Calu3 (cell line): ENCODE measurements around the gene NIT2. TPM values are rescaled to one million over a fixed set of nuclear protein-coding genes. Genes with fewer than 3 reads are reported as not detected.

Experiments
- BruUV-seq: library from RNA; stranded (reverse); fragments of 400-500 nt; replicated peaks from 2 replicates; lab custom pipeline; 2021; lab: Mats Ljungman, UMichigan
- CTCF ChIA-PET: fragments of 300-600 bp; sonication (Branson Sonifier 250); formaldehyde crosslinking; loops from one replicate; lab custom pipeline; 2022; ENCODE audit warnings: antibody characterized with exemption; lab: Charles Lee
- DNase-seq: peaks from one replicate; pipeline ENCODE4 v3.0.0; 2022
- H3K27ac Mint-ChIP-seq: one replicate; pipeline ENCODE4 v1.8.0; 2022; ENCODE audit warnings: mixed read lengths; ENCODE audit not compliant: unreplicated experiment
- H3K27me3 Mint-ChIP-seq: one replicate; pipeline ENCODE4 v1.8.0; 2022; ENCODE audit warnings: mixed read lengths; ENCODE audit not compliant: unreplicated experiment
- H3K36me3 Mint-ChIP-seq: one replicate; pipeline ENCODE4 v1.8.0; 2022; ENCODE audit warnings: mild to moderate bottlenecking, moderate library complexity, mixed read lengths; ENCODE audit not compliant: insufficient read depth, unreplicated experiment
- H3K4me1 Mint-ChIP-seq: one replicate; pipeline ENCODE4 v1.8.0; 2022; ENCODE audit warnings: mild to moderate bottlenecking, low read depth, mixed read lengths; ENCODE audit not compliant: unreplicated experiment
- H3K4me3 Mint-ChIP-seq: one replicate; pipeline ENCODE4 v1.8.0; 2022; ENCODE audit warnings: mild to moderate bottlenecking, low read depth, moderate library complexity, mixed read lengths; ENCODE audit not compliant: unreplicated experiment
- H3K9me3 Mint-ChIP-seq: one replicate; pipeline ENCODE4 v1.8.0; 2022; ENCODE audit warnings: low read depth, mixed read lengths; ENCODE audit not compliant: unreplicated experiment
- CTCF ChIP-seq: fragments of 200-600 bp; IDR thresholded peaks from one replicate; pipeline ENCODE4 v1.8.0; 2022; ENCODE audit warnings: antibody characterized with exemption; ENCODE audit not compliant: unreplicated experiment
- intact Hi-C: fragments of 100-400 bp; cut with micrococcal nuclease; formaldehyde crosslinking; loops from one replicate; pipeline ENCODE4 v1.10.0; 2022; ENCODE audit not compliant: unreplicated experiment
- total RNA-seq: library from RNA; stranded (reverse); gene quantifications from 2 replicates; pipeline ENCODE4 v1.2.3, GENCODE V29; 2022

The NIT2 gene
- total RNA-seq, 1 experiment from 2014 or later = 57.4 TPM

GRCh38 chr3:100297784-100298183 lies 36.8 kb upstream of the NIT2 start:
- no TSS peak for BruUV-seq
- Mint-ChIP-seq H3K4me1 (peaks cover 10% of the 10 kb centered on the region), H3K4me3 (no peak overlapping the region), H3K27ac (no peak overlapping the region), H3K36me3 (peaks cover 5% of the 10 kb centered on the region), H3K9me3 (no peaks in the 10 kb centered on the region), H3K27me3 (no peaks in the 10 kb centered on the region)
- TF ChIP-seq CTCF = no peak
- intact Hi-C loops = no loop called here
- CTCF ChIA-PET = no interaction called here
- DNase-seq = no peak

- no peak for TF ChIP-seq CTCF
- CTCF ChIA-PET = no interaction called here
- DNase-seq = no peak
- intact Hi-C loops = no loop called here
- peaks cover 5% of the 10 kb centered on the region for H3K36me3 Mint-ChIP-seq
- H3K4me1 Mint-ChIP-seq = peaks cover 10% of the 10 kb centered on the region
- H3K27me3 Mint-ChIP-seq = no peaks in the 10 kb centered on the region
- no peak overlapping the region for H3K4me3 Mint-ChIP-seq
- no peak overlapping the region for H3K27ac Mint-ChIP-seq
- BruUV-seq = no TSS peak
- no peaks in the 10 kb centered on the region for H3K9me3 Mint-ChIP-seq
Observed at GRCh38 chr3:100299016-100299415, 35.5 kb upstream of the NIT2 start.

- Mint-ChIP-seq H3K9me3 (no peaks in the 10 kb centered on the region), H3K36me3 (no peaks in the 10 kb centered on the region), H3K27me3 (no peaks in the 10 kb centered on the region), H3K4me3 (no peak overlapping the region), H3K4me1 (no peaks in the 10 kb centered on the region), H3K27ac (no peak overlapping the region)
- no TSS peak for BruUV-seq
- no peak for TF ChIP-seq CTCF
- intact Hi-C loops = no loop called here
- DNase-seq = no peak
- CTCF ChIA-PET = no interaction called here
Observed at GRCh38 chr3:100306695-100307094, 27.9 kb upstream of the NIT2 start.

GRCh38 chr3:100310355-100310965 lies 24.1 kb upstream of the NIT2 start:
- CTCF ChIA-PET = no interaction called here
- no peak overlapping the region for H3K4me3 Mint-ChIP-seq
- BruUV-seq = no TSS peak
- no peaks in the 10 kb centered on the region for H3K9me3 Mint-ChIP-seq
- intact Hi-C loops = no loop called here
- H3K27me3 Mint-ChIP-seq = no peaks in the 10 kb centered on the region
- TF ChIP-seq CTCF = no peak
- no peak overlapping the region for H3K27ac Mint-ChIP-seq
- no peaks in the 10 kb centered on the region for H3K36me3 Mint-ChIP-seq
- no peak for DNase-seq
- H3K4me1 Mint-ChIP-seq = no peaks in the 10 kb centered on the region
